Measurements from ENCODE around the gene DDX3X. TPM values are rescaled to one million over a fixed set of nuclear protein-coding genes. Genes with fewer than 3 reads are reported as not detected.
A peak's percentile ranks its signal among the peaks of the same experiment; 100 is the strongest.

The DDX3X gene
- total and polyA plus RNA-seq, 3 donors from 2014 or later = 121 to 157 (median 133) TPM

GRCh38 chrX:41333003-41333743 lies 789 bp upstream of the DDX3X start:
- DNase-seq = peak; percentile 86
- peak overlapping the region; percentile 99 for H3K27ac ChIP-seq
- no peaks in the 10 kb centered on the region for H3K4me1 ChIP-seq
- WGBS, 2 donors = 0 to 1% methylated on average over 13 to 27 of the region's 64 CpGs
- peak overlapping the region; percentile 82 to 91 for H3K4me3 ChIP-seq
- TF ChIP-seq POLR2A (IDR thresholded peaks at IDR 0.05) (no peak), CTCF (IDR thresholded peaks at IDR 0.05) (no peak)
- H3K9me3 ChIP-seq = no peaks in the 10 kb centered on the region
- intact Hi-C loops (cut with DNase I; ENCODE audit: low total_unique reads) = no loop called here
- H3K36me3 ChIP-seq (ENCODE audit: low read depth, missing control alignments) = no peaks in the 10 kb centered on the region
- H3K27me3 ChIP-seq = no peaks in the 10 kb centered on the region

GRCh38 chrX:41334363-41335197 lies 618 bp downstream of the DDX3X start:
- no peaks in the 10 kb centered on the region for H3K9me3 ChIP-seq
- peak; percentile 85 for DNase-seq
- 0 to 1% methylated on average over 14 to 48 of the region's 77 CpGs for WGBS, 2 donors
- peaks cover 3% of the 10 kb centered on the region for H3K4me1 ChIP-seq
- H3K4me3 ChIP-seq = peak overlapping the region; percentile 82 to 91
- peak overlapping the region; percentile 99 for H3K27ac ChIP-seq
- no peaks in the 10 kb centered on the region for H3K36me3 ChIP-seq (ENCODE audit: low read depth, missing control alignments)
- intact Hi-C loops (cut with DNase I; ENCODE audit: low total_unique reads) = no loop called here
- no peak for TF ChIP-seq POLR2A (IDR thresholded peaks at IDR 0.05)
- no peak for TF ChIP-seq CTCF (IDR thresholded peaks at IDR 0.05)
- no peaks in the 10 kb centered on the region for H3K27me3 ChIP-seq

- peaks cover 3% of the 10 kb centered on the region for H3K4me1 ChIP-seq
- H3K27me3 ChIP-seq = no peaks in the 10 kb centered on the region
- H3K9me3 ChIP-seq = no peaks in the 10 kb centered on the region
- intact Hi-C loops (cut with DNase I; ENCODE audit: low total_unique reads) = no loop called here
- H3K27ac ChIP-seq = peak overlapping the region; percentile 99
- no peaks in the 10 kb centered on the region for H3K36me3 ChIP-seq (ENCODE audit: low read depth, missing control alignments)
- H3K4me3 ChIP-seq = peak overlapping the region; percentile 82 to 91
- WGBS, 2 donors = 0% methylated on average over 6 to 15 of the region's 15 CpGs
- TF ChIP-seq CTCF (IDR thresholded peaks at IDR 0.05) = no peak
- no peak for TF ChIP-seq POLR2A (IDR thresholded peaks at IDR 0.05)
- no peak for DNase-seq
These were observed 1.4 kb downstream of the DDX3X start for GRCh38 chrX:41335198-41335957.

GRCh38 chrX:41335958-41336331 lies 2.0 kb downstream of the DDX3X start:
- intact Hi-C loops (cut with DNase I; ENCODE audit: low total_unique reads) = no loop called here
- Histone ChIP-seq H3K4me1 (peaks cover 3% of the 10 kb centered on the region), H3K9me3 (no peaks in the 10 kb centered on the region), H3K27me3 (no peaks in the 10 kb centered on the region), H3K4me3 (peak overlapping the region; percentile 82 to 91), H3K27ac (peak overlapping the region in 1 of 2 donors; percentile 99), H3K36me3 (ENCODE audit: low read depth, missing control alignments) (no peaks in the 10 kb centered on the region)
- DNase-seq = no peak
- TF ChIP-seq CTCF (IDR thresholded peaks at IDR 0.05) (no peak), POLR2A (IDR thresholded peaks at IDR 0.05) (no peak)
- 4 to 14% methylated on average over 6 of the region's 6 CpGs for WGBS, 2 donors

All from testis (tissue), 3 donors.